GM11168 (cell line): ENCODE results near the gene MRPS7.

ENCODE experiments used
- in situ Hi-C: fragments of 300-500 bp; cut with MboI; formaldehyde crosslinking; loops from one replicate; pipeline ENCODE4 v1.12.0; 2022; ENCODE audit warnings: low sequenced_read_pairs; ENCODE audit not compliant: unreplicated experiment

The MRPS7 gene

DNA sequence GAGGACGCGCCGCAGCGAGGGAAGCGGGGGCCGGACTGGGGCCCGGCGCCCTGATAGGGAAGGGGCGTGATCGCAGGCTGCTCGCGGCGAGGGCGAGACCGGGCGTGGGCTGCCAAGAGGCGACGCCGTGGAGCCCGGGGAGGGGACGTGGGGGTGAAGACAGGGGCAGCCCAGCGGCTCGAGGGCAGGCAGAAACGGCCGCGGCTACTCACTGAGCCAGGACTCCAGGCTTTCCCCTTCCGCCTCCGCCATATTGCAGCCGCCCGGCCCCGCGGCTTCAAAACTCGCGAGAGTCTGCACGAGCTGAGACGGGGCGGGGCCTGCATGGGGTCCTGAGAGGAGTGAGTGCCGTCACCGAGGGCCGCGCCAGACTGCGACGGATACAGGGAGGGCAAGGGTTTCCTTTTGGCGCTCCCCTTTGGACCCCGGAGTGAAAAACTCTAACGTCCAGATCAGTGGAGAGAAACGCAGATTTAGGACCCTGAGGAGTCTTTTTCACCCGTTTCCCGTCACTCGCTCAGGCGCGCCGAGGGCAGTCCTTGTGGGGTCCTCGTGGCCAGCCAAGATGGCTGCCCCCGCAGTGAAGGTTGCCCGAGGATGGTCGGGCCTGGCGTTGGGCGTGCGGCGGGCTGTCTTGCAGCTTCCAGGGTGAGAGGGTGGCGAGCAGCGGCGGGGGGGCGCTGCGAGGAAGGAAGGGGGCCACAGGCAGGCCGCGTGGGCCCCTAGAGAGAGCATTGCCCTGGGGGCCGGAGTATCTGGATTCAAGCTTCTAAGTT is at the start of gene MRPS7, which contains the start of gene GGA3:
TSS of gene MRPS7 (plus strand) at position 544 of the 776 bp plus-strand sequence. CDS start at position 566, 22 bp downstream.
TSS of gene GGA3 (minus strand) at position 271 of the 776 bp plus-strand sequence. CDS start at position 252, 19 bp downstream.
- in situ Hi-C loops: no loop called here

DNA sequence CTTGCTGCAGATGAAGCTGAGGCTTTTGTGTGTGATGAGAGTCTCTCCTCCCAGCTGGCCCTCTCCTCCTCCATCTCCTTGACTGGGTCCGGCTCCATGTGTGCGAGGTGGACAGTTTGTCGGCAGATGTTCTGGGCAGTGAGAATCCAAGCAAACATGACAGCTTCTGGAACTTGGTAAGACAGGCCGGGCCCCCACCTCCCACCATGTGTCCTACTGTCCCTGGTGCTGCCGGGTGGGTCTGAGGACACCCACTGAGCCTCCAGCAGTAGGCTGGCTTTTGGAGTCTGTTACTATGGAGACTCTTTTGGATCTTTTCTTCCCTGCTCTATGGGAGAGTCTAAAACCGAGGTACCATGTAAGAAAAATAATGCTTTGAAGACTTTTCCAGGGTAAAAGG is 43.5 kb upstream of the MRPS7 start:
- in situ Hi-C loops: no loop called here

DNA sequence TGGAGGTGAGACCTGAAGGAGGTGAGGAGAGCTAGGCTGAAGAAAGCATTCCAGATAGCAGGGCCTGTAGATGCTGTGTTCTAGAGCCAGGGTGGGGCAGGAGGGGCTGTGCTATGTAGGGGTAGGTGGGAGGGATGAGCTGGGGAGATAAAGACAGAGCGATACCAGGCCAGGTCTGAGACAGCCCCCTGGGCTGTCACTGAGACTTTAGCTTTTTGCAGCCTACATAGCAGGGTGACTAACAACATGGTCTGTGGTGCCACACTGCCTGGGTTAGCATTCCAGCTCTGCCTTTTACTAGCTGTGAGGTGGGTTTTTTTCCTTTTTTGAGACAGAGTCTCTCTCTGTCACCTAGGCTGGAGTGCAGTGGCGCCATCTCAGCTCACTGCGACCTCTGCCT is 41.9 kb upstream of the MRPS7 start:
- in situ Hi-C loops: no loop called here

DNA sequence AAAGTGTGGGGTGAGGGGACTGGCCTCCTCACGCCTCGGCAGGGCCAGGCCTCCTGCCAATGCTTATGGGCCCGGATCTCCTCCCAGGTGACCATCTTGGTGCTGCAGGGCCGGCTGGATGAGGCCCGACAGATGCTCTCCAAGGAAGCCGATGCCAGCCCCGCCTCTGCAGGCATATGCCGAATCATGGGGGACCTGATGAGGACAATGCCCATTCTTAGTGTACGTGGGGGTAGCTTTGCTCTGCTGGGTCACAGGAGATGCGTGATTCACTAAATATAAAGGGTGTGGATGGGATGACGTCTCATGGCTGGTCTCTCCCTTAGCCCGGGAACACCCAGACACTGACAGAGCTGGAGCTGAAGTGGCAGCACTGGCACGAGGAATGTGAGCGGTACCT is 36.7 kb upstream of the MRPS7 start:
- in situ Hi-C loops: no loop called here

DNA sequence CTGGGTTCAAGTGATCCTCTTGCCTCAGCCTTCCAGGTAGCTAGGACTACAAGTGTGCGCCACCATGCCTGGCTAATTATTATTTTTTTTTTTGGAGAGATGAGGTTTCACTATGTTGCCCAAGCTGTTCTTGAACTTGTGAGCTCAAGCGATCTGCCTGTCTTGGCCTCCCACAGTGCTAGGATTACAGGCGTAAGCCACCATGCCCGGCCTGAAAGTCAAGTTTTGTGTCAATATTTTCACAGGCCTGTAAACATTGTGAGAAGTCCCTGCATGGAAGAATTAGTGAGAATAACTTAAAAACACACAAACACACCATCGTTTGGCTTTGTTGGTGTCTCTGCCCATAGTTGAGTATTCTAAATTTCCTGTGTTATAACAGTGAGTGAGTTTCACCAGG is 34.0 kb upstream of the MRPS7 start:
- in situ Hi-C loops: no loop called here

DNA sequence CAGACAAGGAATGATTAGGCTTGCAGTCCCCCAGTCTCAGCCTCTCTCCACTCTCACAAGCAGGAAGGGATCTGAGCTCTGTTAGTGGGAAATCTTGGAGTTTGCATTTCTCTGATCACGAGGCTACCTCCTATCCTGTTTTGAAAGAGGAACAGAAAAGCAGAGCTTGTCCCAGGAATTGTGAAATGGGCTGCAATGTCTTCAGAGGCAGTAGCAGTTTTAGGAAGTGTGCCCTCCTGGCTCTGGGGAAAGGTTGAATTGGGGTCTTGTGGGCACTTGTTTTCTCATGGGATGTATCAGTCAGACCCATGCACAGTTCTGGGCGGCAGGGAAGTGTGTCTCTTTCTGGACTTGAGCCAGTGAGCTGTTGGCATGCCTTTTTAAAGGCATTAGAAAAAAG is 33.4 kb upstream of the MRPS7 start:
- in situ Hi-C loops: no loop called here

DNA sequence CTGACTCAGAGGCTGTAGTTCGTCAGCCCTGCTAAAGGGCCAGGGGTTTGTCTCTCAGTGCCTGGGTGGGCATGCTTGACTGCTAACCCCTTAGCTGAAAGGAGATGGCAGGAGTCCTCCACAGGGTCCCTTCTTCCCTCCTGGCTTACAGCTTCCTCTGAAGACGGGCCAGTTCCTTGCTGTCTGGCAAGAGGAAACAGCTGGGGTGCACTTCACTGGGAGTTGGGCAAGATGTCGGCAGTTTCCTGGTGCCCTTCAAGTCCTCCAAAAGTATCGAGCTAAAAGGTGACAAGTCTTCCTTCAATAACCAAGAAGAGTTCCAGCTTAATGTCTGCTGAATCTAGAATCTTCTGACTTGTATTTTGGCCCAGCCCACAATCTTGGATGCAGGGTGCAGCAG is 32.8 kb upstream of the MRPS7 start:
- in situ Hi-C loops: no loop called here

DNA sequence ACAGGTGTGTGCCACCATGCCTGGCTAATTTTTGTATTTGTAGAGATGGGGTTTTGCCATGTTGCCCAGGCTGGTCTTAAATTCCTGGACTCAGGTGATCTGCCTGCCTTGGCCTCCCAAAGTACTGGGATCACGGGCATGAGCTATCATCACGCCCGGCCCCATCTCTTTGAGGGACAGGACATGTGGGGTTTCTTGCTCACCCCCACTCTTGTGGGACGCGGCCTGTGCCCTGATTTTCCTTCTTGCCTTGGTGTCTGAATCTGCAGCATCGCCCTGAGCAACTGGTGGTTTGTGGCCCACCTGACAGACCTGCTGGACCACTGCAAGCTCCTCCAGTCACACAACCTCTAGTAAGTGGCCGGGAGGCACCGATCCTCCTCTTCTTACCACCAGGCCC is 30.6 kb upstream of the MRPS7 start:
- in situ Hi-C loops: no loop called here

DNA sequence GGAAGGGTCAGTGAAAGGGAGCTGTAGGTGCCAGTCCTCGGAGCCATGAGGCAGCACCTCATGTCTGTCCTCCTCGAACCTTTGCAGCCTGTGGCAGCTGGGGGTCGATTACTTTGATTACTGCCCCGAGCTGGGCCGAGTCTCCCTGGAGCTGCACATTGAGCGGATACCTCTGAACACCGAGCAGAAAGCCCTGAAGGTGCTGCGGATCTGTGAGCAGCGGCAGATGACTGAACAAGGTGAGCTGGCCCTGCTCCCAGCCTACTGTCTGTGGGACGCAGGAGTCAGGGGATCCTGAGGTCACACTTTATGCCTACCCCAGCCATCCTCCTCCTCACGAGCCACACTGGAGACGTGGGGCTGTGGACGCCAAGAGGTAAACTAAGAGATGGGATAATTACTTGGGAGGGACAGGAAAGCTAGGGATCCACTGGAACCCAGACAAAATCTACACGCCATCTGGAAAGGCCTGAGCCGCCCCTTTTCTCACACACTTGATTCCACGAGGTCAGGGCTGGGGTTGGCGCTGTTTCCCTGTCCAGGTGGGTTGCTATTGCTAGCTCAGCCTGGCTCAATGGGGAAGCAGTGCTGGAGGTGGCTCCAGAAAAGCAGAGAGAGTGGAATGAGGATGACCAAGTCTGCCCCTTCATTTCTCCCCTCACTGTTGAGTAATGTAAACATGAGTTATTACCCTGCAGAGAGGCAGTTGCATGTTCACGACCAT is 29.8 kb upstream of the MRPS7 start:
- in situ Hi-C loops: no loop called here

DNA sequence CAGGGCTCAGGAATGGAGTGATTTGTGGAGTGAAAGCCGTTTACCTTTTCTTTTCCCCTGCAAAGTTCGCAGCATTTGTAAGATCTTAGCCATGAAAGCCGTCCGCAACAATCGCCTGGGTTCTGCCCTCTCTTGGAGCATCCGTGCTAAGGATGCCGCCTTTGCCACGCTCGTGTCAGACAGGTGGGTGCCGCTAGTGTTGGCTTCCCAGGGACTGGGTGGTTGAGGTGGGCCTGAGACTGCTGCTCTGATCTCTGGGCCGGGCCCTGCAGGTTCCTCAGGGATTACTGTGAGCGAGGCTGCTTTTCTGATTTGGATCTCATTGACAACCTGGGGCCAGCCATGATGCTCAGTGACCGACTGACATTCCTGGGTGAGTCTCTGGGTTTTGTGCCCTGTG is 28.9 kb upstream of the MRPS7 start:
- in situ Hi-C loops: no loop called here

DNA sequence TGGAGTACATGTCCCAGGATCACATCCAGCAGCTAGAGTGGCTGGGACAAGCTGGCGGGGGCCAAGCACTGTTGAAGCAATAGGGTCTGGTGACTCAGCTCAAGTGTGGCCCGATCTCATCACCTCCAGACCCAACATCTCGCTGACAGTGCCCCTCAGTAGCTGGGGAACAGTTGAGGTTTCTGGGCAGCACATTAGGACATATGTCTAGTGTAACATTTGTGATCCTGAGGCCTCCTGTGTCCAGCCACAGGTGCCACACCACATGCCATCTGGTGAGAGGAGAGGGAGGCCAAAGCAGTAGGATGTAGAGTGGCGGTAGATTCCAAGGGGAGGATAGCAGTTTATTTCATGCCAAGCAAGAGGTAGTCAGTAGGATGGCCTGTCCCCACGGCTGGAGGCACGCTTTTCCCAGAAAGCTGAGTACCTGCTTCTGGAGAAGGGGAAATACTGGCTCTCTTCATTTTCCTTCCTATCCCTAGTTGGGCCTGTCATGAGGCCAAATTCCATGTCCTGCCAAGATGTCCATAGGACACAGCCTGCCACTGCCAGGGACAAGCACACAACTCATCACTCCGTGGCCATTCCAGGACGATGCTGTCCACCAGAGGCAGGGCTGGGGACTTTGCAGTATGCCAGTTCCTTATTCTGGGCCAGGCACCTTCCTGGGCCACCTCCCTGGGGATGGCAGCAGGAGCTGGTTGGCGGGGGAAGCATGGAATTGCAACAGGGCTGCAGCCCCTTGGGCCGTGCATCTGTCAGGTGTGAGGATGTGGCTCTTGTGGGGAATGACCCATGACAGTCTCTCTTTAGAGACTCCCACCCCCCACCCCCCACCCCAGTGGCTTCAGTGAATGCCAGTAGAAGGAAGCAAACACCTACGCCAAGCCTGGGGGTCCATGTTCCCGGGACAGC is 24.3 kb upstream of the MRPS7 start:
- in situ Hi-C loops: no loop called here

DNA sequence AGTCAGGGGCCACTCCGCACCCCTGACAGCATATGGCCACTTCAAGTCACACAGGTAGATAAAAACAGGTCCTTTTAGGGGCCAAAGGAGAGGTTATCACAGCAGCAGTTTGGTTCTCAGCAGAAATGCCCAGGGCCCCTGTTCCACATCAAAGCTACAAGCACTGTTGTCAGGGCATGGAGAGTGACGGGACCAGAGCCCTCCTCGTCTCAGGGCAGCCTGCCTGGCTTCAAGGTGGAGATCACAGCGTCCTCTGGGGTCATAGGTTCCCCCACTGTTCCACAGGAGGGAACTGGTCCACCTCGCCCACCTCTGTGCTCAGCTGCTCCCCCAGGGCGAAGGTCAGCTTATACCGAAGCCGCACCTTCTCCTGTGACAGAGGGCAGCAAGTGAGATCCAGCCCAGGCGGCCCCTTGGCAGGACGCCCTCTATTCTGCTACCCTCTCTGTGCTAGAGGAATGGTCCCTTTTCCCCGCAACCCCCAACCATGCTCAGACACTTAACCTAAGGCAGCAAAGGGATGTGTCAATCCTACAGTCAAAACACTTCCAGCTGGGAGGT is 23.6 kb upstream of the MRPS7 start:
- in situ Hi-C loops: no loop called here

DNA sequence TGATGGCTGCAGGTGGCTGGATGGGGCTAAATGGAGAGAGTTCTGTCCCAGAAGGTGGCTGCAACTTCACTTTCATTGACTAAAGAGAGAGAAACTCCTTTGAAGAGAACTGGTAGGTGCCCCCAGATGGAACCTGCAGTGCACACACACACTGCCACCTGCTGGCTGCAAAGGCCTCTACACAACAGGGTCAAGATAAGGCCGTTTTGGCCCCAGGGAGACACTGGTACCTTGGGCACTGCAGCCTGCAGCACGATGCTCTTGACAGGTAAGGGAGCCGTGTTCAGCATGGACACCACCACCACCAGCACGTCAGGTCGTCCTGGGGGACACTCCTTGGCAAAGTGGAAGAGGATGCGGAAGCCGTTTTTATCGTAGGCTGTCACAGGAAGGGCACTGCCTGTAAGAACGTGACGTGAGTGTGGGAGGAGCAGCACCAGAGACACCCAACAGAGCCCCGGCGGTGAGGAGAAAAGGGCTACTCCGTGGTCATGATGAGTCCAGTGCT is 22.9 kb upstream of the MRPS7 start:
- in situ Hi-C loops: no loop called here

DNA sequence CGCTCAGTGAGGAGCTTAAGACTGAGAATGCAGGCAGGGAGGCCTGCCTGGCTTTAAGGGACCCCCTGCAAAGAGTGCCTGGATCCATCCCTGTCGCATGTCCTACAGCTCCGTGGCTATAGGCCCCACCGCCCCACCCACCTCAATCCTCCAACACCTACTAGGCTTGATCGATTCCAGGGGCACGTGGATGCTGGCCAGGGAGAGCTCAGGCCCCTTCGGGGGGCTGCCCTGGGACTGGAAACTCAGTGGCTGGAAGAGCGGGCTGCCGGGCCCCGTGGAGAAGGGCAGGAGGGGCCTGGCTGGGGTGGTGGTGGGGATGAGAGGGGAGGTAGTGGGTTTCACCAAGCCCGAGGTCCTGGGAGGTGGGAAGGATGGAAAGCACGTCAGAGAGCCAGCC is 22.5 kb upstream of the MRPS7 start:
- in situ Hi-C loops: no loop called here

DNA sequence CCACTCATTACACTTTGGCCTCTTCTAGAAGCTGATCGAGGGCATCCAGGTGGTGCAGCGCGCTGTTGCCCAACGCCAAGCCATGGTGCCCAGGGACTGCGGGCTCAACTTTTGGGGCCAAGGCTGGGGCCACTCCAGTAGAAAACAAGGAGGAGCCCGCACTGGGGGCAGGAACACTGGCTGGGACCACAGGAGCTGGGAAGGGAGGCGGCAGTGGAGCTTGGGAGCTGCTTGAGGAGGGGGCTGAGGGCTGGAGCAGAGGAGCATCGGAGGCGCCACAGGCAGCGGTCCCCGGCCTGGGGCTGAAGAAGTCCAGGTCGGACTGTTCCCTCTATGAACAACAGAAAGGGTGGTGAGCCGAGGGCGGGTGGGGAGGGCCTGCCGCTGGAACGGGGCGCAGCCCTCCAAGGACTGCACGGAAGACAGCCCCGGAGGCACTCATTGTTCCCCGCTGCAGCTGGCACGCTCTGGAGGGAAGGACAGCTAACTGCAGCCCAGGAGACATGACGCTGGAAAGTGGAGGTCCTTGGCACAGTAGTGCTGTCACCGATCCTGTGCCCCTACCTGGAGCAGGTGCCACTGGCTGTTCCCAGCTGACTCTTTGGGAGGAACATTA is 21.8 kb upstream of the MRPS7 start:
- in situ Hi-C loops: no loop called here

DNA sequence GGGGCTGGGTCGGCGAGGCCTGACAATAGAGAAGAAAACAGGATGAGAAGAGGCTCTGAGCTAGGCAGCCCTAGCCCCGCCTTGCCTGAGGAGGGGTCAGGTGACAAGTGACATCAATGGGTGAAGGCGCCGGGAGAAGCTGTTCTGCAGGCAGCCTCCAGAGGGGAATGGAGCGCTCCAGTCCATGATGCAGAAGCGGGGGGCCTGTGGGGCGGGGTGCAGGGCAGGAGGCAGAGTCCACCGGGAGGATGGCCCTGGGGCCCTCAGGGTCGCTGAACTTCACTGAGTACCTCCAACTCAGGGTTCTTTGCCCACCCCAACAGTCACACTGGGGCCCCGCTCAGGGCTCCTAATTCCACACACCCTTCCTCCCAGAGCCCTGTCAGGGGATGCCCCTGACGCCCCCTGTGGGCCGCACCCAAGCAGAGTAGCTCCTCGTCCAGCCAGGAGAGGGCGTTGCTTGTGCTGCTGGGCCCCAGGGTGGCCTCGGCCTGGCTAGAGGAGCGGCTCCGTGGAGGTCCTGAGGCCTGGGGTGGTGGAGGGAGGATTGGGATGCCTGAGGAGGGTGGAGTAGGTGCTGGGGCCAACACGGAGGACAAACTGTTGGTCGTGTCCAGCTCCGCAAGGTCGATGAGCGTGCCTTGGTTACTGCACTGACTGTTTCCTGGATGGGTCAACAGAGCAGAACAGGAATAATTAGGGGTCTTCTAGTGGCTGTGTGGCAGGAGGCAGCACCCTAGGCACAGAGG is 21.1 kb upstream of the MRPS7 start:
- in situ Hi-C loops: no loop called here

DNA sequence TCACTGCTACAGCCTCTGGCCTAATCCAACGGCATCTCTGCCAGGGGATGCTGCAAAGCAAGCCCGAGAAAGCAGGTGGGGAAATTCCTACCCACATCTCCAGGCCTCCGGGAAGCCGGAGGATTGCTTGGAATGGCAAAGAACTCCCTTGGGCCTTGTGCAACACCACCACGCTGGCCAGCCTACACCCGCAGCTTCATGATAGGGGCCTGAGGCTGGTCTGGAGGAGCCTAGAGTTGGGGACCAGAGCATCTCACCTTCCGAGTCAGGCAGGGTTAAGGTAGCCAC is 20.6 kb upstream of the MRPS7 start:
- in situ Hi-C loops: no loop called here

DNA sequence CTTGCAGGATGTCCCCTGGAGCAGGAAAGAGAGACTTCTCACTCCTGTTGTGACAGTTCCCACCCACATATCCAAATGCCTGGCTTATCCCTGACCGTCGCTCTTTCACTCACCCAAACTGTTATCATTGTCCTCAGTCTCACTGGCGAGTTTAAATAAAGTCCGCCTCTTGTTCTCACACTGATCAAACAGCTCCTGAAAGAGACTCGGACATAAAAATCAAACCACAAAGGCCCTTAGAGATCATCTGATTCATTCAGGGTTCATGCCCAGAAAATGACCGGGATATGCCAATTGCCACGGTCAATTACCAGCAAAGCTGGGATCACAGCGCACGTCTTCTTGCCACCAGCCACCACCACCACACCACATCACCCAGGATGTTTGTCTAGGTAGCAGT is 20.2 kb upstream of the MRPS7 start:
- in situ Hi-C loops: no loop called here

DNA sequence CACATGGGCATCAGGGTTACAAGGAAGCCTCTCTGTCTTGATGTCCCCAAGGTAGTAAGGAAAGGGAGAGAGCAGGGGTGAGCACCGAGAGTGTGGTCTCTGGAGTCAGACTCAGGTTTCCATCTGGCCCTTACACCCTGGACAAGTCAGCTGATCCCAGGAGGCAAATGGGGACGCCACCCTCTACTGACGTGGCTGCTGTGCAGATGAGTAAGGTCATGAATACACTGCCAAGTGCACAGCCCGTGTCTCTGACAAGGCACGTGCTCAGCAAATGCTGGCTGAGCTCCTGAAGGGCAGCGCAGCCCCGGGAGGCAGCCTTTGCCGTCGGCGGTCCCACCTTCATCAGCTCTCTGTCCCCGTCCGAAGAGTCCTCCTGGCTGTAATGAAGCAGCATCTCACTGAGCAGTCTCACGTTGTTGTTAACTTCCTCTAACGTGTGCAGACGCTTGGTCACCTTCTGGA is 19.7 kb upstream of the MRPS7 start:
- in situ Hi-C loops: no loop called here
